DND-41 (cell line): ENCODE data around the gene ATP6AP1.

ENCODE experiments used
- ATAC-seq: fragments of 200-7000 bp; cut with Tn5 transposase; 3 replicates; pipeline ENCODE4 v1.9.1; 2021; ENCODE audit warnings: low read depth; ENCODE audit not compliant: insufficient read depth
- DNase-seq: peaks from one replicate; pipeline ENCODE4 v3.0.0-alpha.2; 2020
- H2AFZ ChIP-seq: 2 replicates; pipeline ENCODE4 v1.6.0; 2012; ENCODE audit warnings: low read depth, low read length
- H3K27ac ChIP-seq: 2 replicates; pipeline ENCODE4 v1.5.1; 2012; ENCODE audit warnings: low read length, inconsistent platforms
- H3K27me3 ChIP-seq: fragments of 200-600 bp; sonication (generic); 2 replicates; pipeline ENCODE4 v1.6.0; 2012; ENCODE audit warnings: low read length, mild to moderate bottlenecking, inconsistent platforms; ENCODE audit not compliant: insufficient read depth, poor library complexity
- H3K36me3 ChIP-seq: 2 replicates; pipeline ENCODE4 v1.5.1; 2012; ENCODE audit warnings: low read length, inconsistent platforms; ENCODE audit not compliant: insufficient read depth
- H3K4me1 ChIP-seq: 2 replicates; pipeline ENCODE4 v1.5.1; 2012; ENCODE audit warnings: mild to moderate bottlenecking, low read length; ENCODE audit not compliant: insufficient read depth
- H3K4me2 ChIP-seq: 2 replicates; pipeline ENCODE4 v1.6.0; 2012; ENCODE audit warnings: mild to moderate bottlenecking, moderate library complexity, low read length, inconsistent platforms; ENCODE audit not compliant: insufficient read depth
- H3K4me3 ChIP-seq, 2 experiments: fragments of 200-600 bp in 1 of 2; shearing (Covaris generic) in 1 of 2; 2 replicates each; pipeline ENCODE4 v1.5.1; 2012 to 2016; ENCODE audit warnings: inconsistent platforms in 2 of 2, low read length in 2 of 2, mild to moderate bottlenecking in 2 of 2, low read depth in 1 of 2, moderate library complexity in 1 of 2
- H3K79me2 ChIP-seq: 2 replicates; pipeline ENCODE4 v1.6.0; 2012; ENCODE audit warnings: low read length, inconsistent platforms; ENCODE audit not compliant: insufficient read depth
- H3K9ac ChIP-seq: 2 replicates; pipeline ENCODE4 v1.6.0; 2012; ENCODE audit warnings: low read depth, mild to moderate bottlenecking, inconsistent platforms, low read length, moderate library complexity
- H3K9me3 ChIP-seq: 2 replicates; pipeline ENCODE4 v1.5.1; 2012; ENCODE audit warnings: low read length, moderate library complexity, mild to moderate bottlenecking, inconsistent platforms; ENCODE audit not compliant: insufficient read depth, severe bottlenecking
- H4K20me1 ChIP-seq: 2 replicates; pipeline ENCODE4 v1.6.0; 2012; ENCODE audit warnings: low read length; ENCODE audit not compliant: insufficient read depth
- EZH2 ChIP-seq: IDR thresholded peaks from 3 replicates; pipeline ENCODE4 v1.6.1; 2012; ENCODE audit warnings: borderline replicate concordance, low read depth, mild to moderate bottlenecking, moderate library complexity, low read length, inconsistent platforms; ENCODE audit not compliant: severe bottlenecking
- TF ChIP-seq, protein P1 (sequence below): IDR thresholded peaks from 2 replicates; pipeline ENCODE4 v1.5.1; 2012; ENCODE audit warnings: borderline replicate concordance, low read length, moderate library complexity, mild to moderate bottlenecking; ENCODE audit not compliant: poor library complexity, severe bottlenecking; ENCODE audit errors: extremely low read depth

The ATP6AP1 gene

DNA sequence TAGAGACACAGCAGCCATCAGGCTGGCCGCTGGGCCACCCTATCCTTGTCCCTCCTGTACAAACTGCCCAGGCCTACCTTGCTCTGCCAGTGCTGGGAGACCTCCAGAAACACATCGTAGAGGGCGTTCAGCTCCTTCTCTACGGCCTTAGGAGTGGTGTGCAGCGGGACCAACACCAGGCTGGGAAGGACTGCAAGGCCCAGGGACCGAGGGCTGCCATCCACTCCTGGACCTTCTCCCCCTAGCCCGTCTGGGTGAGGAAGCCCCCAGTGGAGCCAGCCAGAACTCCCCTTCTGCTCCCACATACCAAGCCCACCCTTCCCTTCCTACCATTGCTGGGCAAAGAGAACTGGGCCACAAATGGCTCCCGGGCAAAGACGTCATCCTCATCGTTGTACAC lies 25.3 kb upstream of the ATP6AP1 start:
- no peaks in the 10 kb centered on the region for H3K9me3 ChIP-seq
- peaks cover 18% of the 10 kb centered on the region for H3K79me2 ChIP-seq
- H3K4me2 ChIP-seq: no peak overlapping the region
- H4K20me1 ChIP-seq: peaks cover 21% of the 10 kb centered on the region
- peaks cover 14% of the 10 kb centered on the region for H3K4me1 ChIP-seq
- DNase-seq: no peak
- ATAC-seq: no peak
- H2AFZ ChIP-seq: no peak overlapping the region
- no peak for TF ChIP-seq EZH2
- TF ChIP-seq, protein P1, sequence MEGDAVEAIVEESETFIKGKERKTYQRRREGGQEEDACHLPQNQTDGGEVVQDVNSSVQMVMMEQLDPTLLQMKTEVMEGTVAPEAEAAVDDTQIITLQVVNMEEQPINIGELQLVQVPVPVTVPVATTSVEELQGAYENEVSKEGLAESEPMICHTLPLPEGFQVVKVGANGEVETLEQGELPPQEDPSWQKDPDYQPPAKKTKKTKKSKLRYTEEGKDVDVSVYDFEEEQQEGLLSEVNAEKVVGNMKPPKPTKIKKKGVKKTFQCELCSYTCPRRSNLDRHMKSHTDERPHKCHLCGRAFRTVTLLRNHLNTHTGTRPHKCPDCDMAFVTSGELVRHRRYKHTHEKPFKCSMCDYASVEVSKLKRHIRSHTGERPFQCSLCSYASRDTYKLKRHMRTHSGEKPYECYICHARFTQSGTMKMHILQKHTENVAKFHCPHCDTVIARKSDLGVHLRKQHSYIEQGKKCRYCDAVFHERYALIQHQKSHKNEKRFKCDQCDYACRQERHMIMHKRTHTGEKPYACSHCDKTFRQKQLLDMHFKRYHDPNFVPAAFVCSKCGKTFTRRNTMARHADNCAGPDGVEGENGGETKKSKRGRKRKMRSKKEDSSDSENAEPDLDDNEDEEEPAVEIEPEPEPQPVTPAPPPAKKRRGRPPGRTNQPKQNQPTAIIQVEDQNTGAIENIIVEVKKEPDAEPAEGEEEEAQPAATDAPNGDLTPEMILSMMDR: no peak
- peaks cover 29% of the 10 kb centered on the region for H3K36me3 ChIP-seq
- H3K27ac ChIP-seq: no peak overlapping the region
- H3K4me3 ChIP-seq: no peak overlapping the region
- no peak overlapping the region for H3K9ac ChIP-seq
- no peaks in the 10 kb centered on the region for H3K27me3 ChIP-seq

DNA sequence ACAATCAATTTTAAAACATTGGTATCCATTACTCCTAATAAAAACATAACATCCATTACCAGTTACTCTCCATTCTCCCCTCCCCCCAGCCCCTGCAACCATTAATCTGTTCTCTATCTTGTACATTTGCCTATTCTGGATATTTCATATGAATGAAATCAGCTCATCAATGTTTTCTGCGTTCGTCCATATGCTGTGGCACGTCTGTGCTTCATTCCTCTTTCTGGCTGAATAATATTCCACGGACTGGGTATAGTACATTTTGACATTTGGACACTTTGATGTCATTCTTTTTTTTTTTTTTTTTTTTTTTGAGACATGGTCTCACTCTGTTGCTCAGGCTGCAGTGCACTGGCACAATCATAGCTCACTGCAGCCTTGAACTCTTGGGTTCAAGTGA lies 24.6 kb upstream of the ATP6AP1 start:
- H3K4me1 ChIP-seq: peaks cover 14% of the 10 kb centered on the region
- H3K36me3 ChIP-seq: peaks cover 25% of the 10 kb centered on the region
- H3K27me3 ChIP-seq: no peaks in the 10 kb centered on the region
- no peak overlapping the region for H3K4me2 ChIP-seq
- H3K4me3 ChIP-seq: no peak overlapping the region
- no peak for DNase-seq
- no peaks in the 10 kb centered on the region for H3K9me3 ChIP-seq
- peaks cover 11% of the 10 kb centered on the region for H3K79me2 ChIP-seq
- TF ChIP-seq, protein P1: no peak
- TF ChIP-seq EZH2: no peak
- no peak overlapping the region for H2AFZ ChIP-seq
- no peak overlapping the region for H3K9ac ChIP-seq
- ATAC-seq: no peak
- H3K27ac ChIP-seq: no peak overlapping the region
- H4K20me1 ChIP-seq: peaks cover 20% of the 10 kb centered on the region

DNA sequence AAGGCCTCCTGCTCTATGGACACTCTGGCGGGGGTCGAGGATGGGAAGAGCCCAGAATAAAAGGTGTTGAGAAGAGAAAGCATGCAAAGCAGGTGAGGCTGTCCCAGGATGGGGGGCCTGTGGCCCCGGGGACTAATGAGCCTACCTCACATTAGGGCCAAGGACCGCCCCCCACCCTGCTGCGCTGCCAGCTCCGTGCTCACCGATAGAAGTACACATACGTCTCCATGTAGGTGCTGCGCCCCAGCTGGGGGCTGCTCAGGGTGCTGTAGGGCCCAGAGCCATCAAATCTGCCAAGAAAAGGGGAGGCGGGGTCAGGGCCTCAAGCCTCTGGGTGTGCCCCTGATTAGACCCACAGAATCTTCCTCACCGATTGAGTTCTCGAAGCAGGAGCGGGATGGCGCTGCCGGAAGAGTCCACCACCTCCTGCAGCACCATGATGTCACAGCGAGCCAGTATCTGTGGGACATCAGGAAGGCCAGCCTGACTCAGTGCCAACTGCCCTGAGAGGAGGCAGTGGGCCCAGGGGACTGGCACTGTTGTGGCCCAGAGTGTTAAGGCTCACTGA lies 23.8 kb upstream of the ATP6AP1 start:
- no peaks in the 10 kb centered on the region for H3K27me3 ChIP-seq
- ATAC-seq: no peak
- H3K9ac ChIP-seq: no peak overlapping the region
- TF ChIP-seq, protein P1: no peak
- TF ChIP-seq EZH2: no peak
- H3K27ac ChIP-seq: no peak overlapping the region
- no peak overlapping the region for H3K4me3 ChIP-seq
- H3K4me2 ChIP-seq: no peak overlapping the region
- peaks cover 12% of the 10 kb centered on the region for H4K20me1 ChIP-seq
- H3K4me1 ChIP-seq: peaks cover 5% of the 10 kb centered on the region
- no peak for DNase-seq
- H2AFZ ChIP-seq: no peak overlapping the region
- peaks cover 3% of the 10 kb centered on the region; the same call in 1 of the 2 replicates for H3K79me2 ChIP-seq
- H3K36me3 ChIP-seq: peaks cover 16% of the 10 kb centered on the region
- no peaks in the 10 kb centered on the region for H3K9me3 ChIP-seq
